ENCODE results near the gene ABLIM1.

The ABLIM1 gene

GRCh38 chr10:114420811-114421485 is 237.1 kb downstream of the ABLIM1 start:
- no peak for TF ChIP-seq RAD21 (IDR thresholded peaks at IDR 0.05; ENCODE audit: low read depth)
- no peak for TF ChIP-seq YY1 (IDR thresholded peaks at IDR 0.05; ENCODE audit: low read depth)
- no peak for TF ChIP-seq TAF1 (IDR thresholded peaks at IDR 0.05; ENCODE audit: low read depth)
- TF ChIP-seq TCF12 (IDR thresholded peaks at IDR 0.05; ENCODE audit: low read depth), result no peak
- TF ChIP-seq TEAD4 (IDR thresholded peaks at IDR 0.05), result 0 out of 2 replicates have a peak, but pooled peaks have one; percentile 14
- no peak for TF ChIP-seq REST (IDR thresholded peaks at IDR 0.05; ENCODE audit: low read depth)
- no peak for TF ChIP-seq CEBPB (IDR thresholded peaks at IDR 0.05)

- TF ChIP-seq RAD21 (IDR thresholded peaks at IDR 0.05; ENCODE audit: low read depth) (no peak), REST (IDR thresholded peaks at IDR 0.05; ENCODE audit: low read depth) (no peak), EGR1 (IDR thresholded peaks at IDR 0.05) (no peak), USF1 (IDR thresholded peaks at IDR 0.05) (no peak), TEAD4 (IDR thresholded peaks at IDR 0.05) (no peak)
Measured at GRCh38 chr10:114418109-114418508, 240.0 kb downstream of the ABLIM1 start.

- TF ChIP-seq MAX (IDR thresholded peaks at IDR 0.05), result peak; percentile 56; the same call in 1 of the 2 replicates
- peak; percentile 90 for TF ChIP-seq EP300 (IDR thresholded peaks at IDR 0.05; ENCODE audit: borderline replicate concordance)
- TF ChIP-seq FOXM1 (IDR thresholded peaks at IDR 0.05; ENCODE audit: borderline replicate concordance, low read depth), result peak; percentile 90
- peak; percentile 3; the same call in 1 of the 2 replicates for TF ChIP-seq CREB1 (IDR thresholded peaks at IDR 0.05; ENCODE audit: low read depth)
- no peak for TF ChIP-seq REST (IDR thresholded peaks at IDR 0.05; ENCODE audit: low read depth)
- no peak; the same call in 1 of the 2 replicates for TF ChIP-seq TAF1 (IDR thresholded peaks at IDR 0.05; ENCODE audit: low read depth)
- peak; percentile 77 for TF ChIP-seq CEBPB (IDR thresholded peaks at IDR 0.05)
- no peak; the same call in 1 of the 2 replicates for TF ChIP-seq ZBTB7A (IDR thresholded peaks at IDR 0.05; ENCODE audit: low read depth)
- TF ChIP-seq TCF12 (IDR thresholded peaks at IDR 0.05; ENCODE audit: low read depth), result peak; percentile 95
- peak; percentile 14; the same call in 1 of the 2 replicates for TF ChIP-seq USF1 (IDR thresholded peaks at IDR 0.05)
- TF ChIP-seq YY1 (IDR thresholded peaks at IDR 0.05; ENCODE audit: low read depth), result peak; percentile 60
- peak; percentile 17; the same call in 1 of the 2 replicates for TF ChIP-seq RAD21 (IDR thresholded peaks at IDR 0.05; ENCODE audit: low read depth)
- TF ChIP-seq NFIC (IDR thresholded peaks at IDR 0.05), result peak; percentile 90
- no peak for TF ChIP-seq EGR1 (IDR thresholded peaks at IDR 0.05)
- TF ChIP-seq TEAD4 (IDR thresholded peaks at IDR 0.05), result peak; percentile 90
Measured at GRCh38 chr10:114412907-114413797, 244.9 kb downstream of the ABLIM1 start.

GRCh38 chr10:114408968-114409444 is 249.1 kb downstream of the ABLIM1 start:
- TF ChIP-seq NFIC (IDR thresholded peaks at IDR 0.05) (0 out of 2 replicates have a peak, but pooled peaks have one; percentile 30), YY1 (IDR thresholded peaks at IDR 0.05; ENCODE audit: low read depth) (no peak), RAD21 (IDR thresholded peaks at IDR 0.05; ENCODE audit: low read depth) (no peak), TCF12 (IDR thresholded peaks at IDR 0.05; ENCODE audit: low read depth) (peak; percentile 50; the same call in 1 of the 2 replicates), TEAD4 (IDR thresholded peaks at IDR 0.05) (0 out of 2 replicates have a peak, but pooled peaks have one; percentile 6), REST (IDR thresholded peaks at IDR 0.05; ENCODE audit: low read depth) (no peak), USF1 (IDR thresholded peaks at IDR 0.05) (no peak), EP300 (IDR thresholded peaks at IDR 0.05; ENCODE audit: borderline replicate concordance) (0 out of 2 replicates have a peak, but pooled peaks have one; percentile 14), MAX (IDR thresholded peaks at IDR 0.05) (peak; percentile 38; the same call in 1 of the 2 replicates), FOXM1 (IDR thresholded peaks at IDR 0.05; ENCODE audit: borderline replicate concordance, low read depth) (no peak), TAF1 (IDR thresholded peaks at IDR 0.05; ENCODE audit: low read depth) (no peak; the same call in 1 of the 2 replicates), ZBTB7A (IDR thresholded peaks at IDR 0.05; ENCODE audit: low read depth) (no peak; the same call in 1 of the 2 replicates), CEBPB (IDR thresholded peaks at IDR 0.05) (no peak), EGR1 (IDR thresholded peaks at IDR 0.05) (no peak), CREB1 (IDR thresholded peaks at IDR 0.05; ENCODE audit: low read depth) (no peak)

Data from Ishikawa (cell line).